Measurements from ENCODE around the gene SLC44A5. TPM values are rescaled to one million over a fixed set of nuclear protein-coding genes. Genes with fewer than 3 reads are reported as not detected.
"Not testable (repeated sequence)": the region's sequence is repeated elsewhere in the genome, so short reads cannot be mapped to it uniquely, and the experiment has no call there.

Gene SLC44A5
- total RNA-seq, 1 experiment from 2014 or later = 4.5 TPM

- H3K4me3 ChIP-seq (ENCODE audit: insufficient read depth, low read depth, low read length) = no peak overlapping the region
- DNase-seq = peak; percentile 5
- no peaks in the 10 kb centered on the region for H3K27me3 ChIP-seq (ENCODE audit: control insufficient read depth, insufficient read depth, low read length)
- no peaks in the 10 kb centered on the region for H3K36me3 ChIP-seq (replicated peaks; ENCODE audit: control insufficient read depth, insufficient read depth, low read length)
Measured at GRCh38 chr1:75423616-75424015, 187.3 kb downstream of the SLC44A5 start.

GRCh38 chr1:75423136-75423535 is 187.8 kb downstream of the SLC44A5 start:
- no peak for DNase-seq
- Histone ChIP-seq H3K4me3 (ENCODE audit: insufficient read depth, low read depth, low read length) (no peak overlapping the region), H3K36me3 (replicated peaks; ENCODE audit: control insufficient read depth, insufficient read depth, low read length) (no peaks in the 10 kb centered on the region), H3K27me3 (ENCODE audit: control insufficient read depth, insufficient read depth, low read length) (no peaks in the 10 kb centered on the region)

- H3K27me3 ChIP-seq (ENCODE audit: control insufficient read depth, insufficient read depth, low read length) = no peaks in the 10 kb centered on the region
- H3K36me3 ChIP-seq (replicated peaks; ENCODE audit: control insufficient read depth, insufficient read depth, low read length) = no peaks in the 10 kb centered on the region
- no peak overlapping the region for H3K4me3 ChIP-seq (ENCODE audit: insufficient read depth, low read depth, low read length)
- no peak for DNase-seq
Measured at GRCh38 chr1:75421371-75421770, 189.5 kb downstream of the SLC44A5 start.

- Histone ChIP-seq H3K27me3 (ENCODE audit: control insufficient read depth, insufficient read depth, low read length) (no peaks in the 10 kb centered on the region), H3K36me3 (replicated peaks; ENCODE audit: control insufficient read depth, insufficient read depth, low read length) (no peaks in the 10 kb centered on the region), H3K4me3 (ENCODE audit: insufficient read depth, low read depth, low read length) (no peak overlapping the region)
- DNase-seq = no peak
Measured at GRCh38 chr1:75415187-75415586, 195.7 kb downstream of the SLC44A5 start.

- Histone ChIP-seq H3K36me3 (replicated peaks; ENCODE audit: control insufficient read depth, insufficient read depth, low read length) (no peaks in the 10 kb centered on the region), H3K27me3 (ENCODE audit: control insufficient read depth, insufficient read depth, low read length) (no peaks in the 10 kb centered on the region), H3K4me3 (ENCODE audit: insufficient read depth, low read depth, low read length) (no peak overlapping the region)
- DNase-seq = no peak
Measured at GRCh38 chr1:75412616-75413015, 198.3 kb downstream of the SLC44A5 start.

- H3K36me3 ChIP-seq (replicated peaks; ENCODE audit: control insufficient read depth, insufficient read depth, low read length); H3K4me3 ChIP-seq (ENCODE audit: insufficient read depth, low read depth, low read length); H3K27me3 ChIP-seq (ENCODE audit: control insufficient read depth, insufficient read depth, low read length); DNase-seq: not testable (repeated sequence)
Measured at GRCh38 chr1:75404681-75405080, 206.2 kb downstream of the SLC44A5 start.

- not testable (repeated sequence) for H3K4me3 ChIP-seq (ENCODE audit: insufficient read depth, low read depth, low read length); DNase-seq; H3K27me3 ChIP-seq (ENCODE audit: control insufficient read depth, insufficient read depth, low read length); H3K36me3 ChIP-seq (replicated peaks; ENCODE audit: control insufficient read depth, insufficient read depth, low read length)
Measured at GRCh38 chr1:75403147-75403646, 207.7 kb downstream of the SLC44A5 start.

GRCh38 chr1:75400716-75401115 is 210.2 kb downstream of the SLC44A5 start:
- Histone ChIP-seq H3K27me3 (ENCODE audit: control insufficient read depth, insufficient read depth, low read length) (no peaks in the 10 kb centered on the region), H3K4me3 (ENCODE audit: insufficient read depth, low read depth, low read length) (no peak overlapping the region), H3K36me3 (replicated peaks; ENCODE audit: control insufficient read depth, insufficient read depth, low read length) (no peaks in the 10 kb centered on the region)
- no peak for DNase-seq

- H3K27me3 ChIP-seq (ENCODE audit: control insufficient read depth, insufficient read depth, low read length) = no peaks in the 10 kb centered on the region
- no peak overlapping the region for H3K4me3 ChIP-seq (ENCODE audit: insufficient read depth, low read depth, low read length)
- no peaks in the 10 kb centered on the region for H3K36me3 ChIP-seq (replicated peaks; ENCODE audit: control insufficient read depth, insufficient read depth, low read length)
- DNase-seq = no peak
Measured at GRCh38 chr1:75396745-75397144, 214.2 kb downstream of the SLC44A5 start.

- Histone ChIP-seq H3K4me3 (ENCODE audit: insufficient read depth, low read depth, low read length) (no peak overlapping the region), H3K27me3 (ENCODE audit: control insufficient read depth, insufficient read depth, low read length) (no peaks in the 10 kb centered on the region), H3K36me3 (replicated peaks; ENCODE audit: control insufficient read depth, insufficient read depth, low read length) (no peaks in the 10 kb centered on the region)
- DNase-seq = no peak
Measured at GRCh38 chr1:75396260-75396659, 214.7 kb downstream of the SLC44A5 start.

GRCh38 chr1:75394386-75395139 is 216.4 kb downstream of the SLC44A5 start:
- DNase-seq = no peak
- Histone ChIP-seq H3K27me3 (ENCODE audit: control insufficient read depth, insufficient read depth, low read length) (no peaks in the 10 kb centered on the region), H3K4me3 (ENCODE audit: insufficient read depth, low read depth, low read length) (no peak overlapping the region), H3K36me3 (replicated peaks; ENCODE audit: control insufficient read depth, insufficient read depth, low read length) (no peaks in the 10 kb centered on the region)

- H3K36me3 ChIP-seq (replicated peaks; ENCODE audit: control insufficient read depth, insufficient read depth, low read length) = no peaks in the 10 kb centered on the region
- H3K4me3 ChIP-seq (ENCODE audit: insufficient read depth, low read depth, low read length) = no peak overlapping the region
- no peak for DNase-seq
- H3K27me3 ChIP-seq (ENCODE audit: control insufficient read depth, insufficient read depth, low read length) = no peaks in the 10 kb centered on the region
Measured at GRCh38 chr1:75392278-75392677, 218.6 kb downstream of the SLC44A5 start.

- DNase-seq; H3K36me3 ChIP-seq (replicated peaks; ENCODE audit: control insufficient read depth, insufficient read depth, low read length); H3K27me3 ChIP-seq (ENCODE audit: control insufficient read depth, insufficient read depth, low read length): not testable (repeated sequence)
- H3K4me3 ChIP-seq (ENCODE audit: insufficient read depth, low read depth, low read length) = peak overlapping the region; percentile 27
Measured at GRCh38 chr1:75375476-75376447, 235.2 kb downstream of the SLC44A5 start.

- Histone ChIP-seq H3K27me3 (ENCODE audit: control insufficient read depth, insufficient read depth, low read length) (no peaks in the 10 kb centered on the region), H3K36me3 (replicated peaks; ENCODE audit: control insufficient read depth, insufficient read depth, low read length) (no peaks in the 10 kb centered on the region), H3K4me3 (ENCODE audit: insufficient read depth, low read depth, low read length) (no peak overlapping the region)
- no peak for DNase-seq
Measured at GRCh38 chr1:75373542-75374159, 237.3 kb downstream of the SLC44A5 start.
